TTC549 (cell line): ENCODE results near the gene SF3B6.

Source experiments
- FAIRE-seq: peaks from 2 replicates; lab custom pipeline; 2012; peaks lifted over from hg19 to GRCh38; lab: Jason Lieb, UNC

SF3B6 gene

GRCh38 chr2:24018241-24018640 lies 57.9 kb downstream of the SF3B6 start:
- no peak for FAIRE-seq

- FAIRE-seq: no peak
Observed at GRCh38 chr2:24017711-24018110, 58.4 kb downstream of the SF3B6 start.
